GM21367 (cell line): ENCODE results near the gene CXCR5.

Experiments used
- ATAC-seq: cut with Tn5 transposase; IDR thresholded peaks from one replicate; pipeline ENCODE4 v1.9.1; 2021; ENCODE audit not compliant: unreplicated experiment

Gene CXCR5

GRCh38 chr11:118911880-118912741 lies 28.4 kb downstream of the CXCR5 start:
- no peak for ATAC-seq

DNA sequence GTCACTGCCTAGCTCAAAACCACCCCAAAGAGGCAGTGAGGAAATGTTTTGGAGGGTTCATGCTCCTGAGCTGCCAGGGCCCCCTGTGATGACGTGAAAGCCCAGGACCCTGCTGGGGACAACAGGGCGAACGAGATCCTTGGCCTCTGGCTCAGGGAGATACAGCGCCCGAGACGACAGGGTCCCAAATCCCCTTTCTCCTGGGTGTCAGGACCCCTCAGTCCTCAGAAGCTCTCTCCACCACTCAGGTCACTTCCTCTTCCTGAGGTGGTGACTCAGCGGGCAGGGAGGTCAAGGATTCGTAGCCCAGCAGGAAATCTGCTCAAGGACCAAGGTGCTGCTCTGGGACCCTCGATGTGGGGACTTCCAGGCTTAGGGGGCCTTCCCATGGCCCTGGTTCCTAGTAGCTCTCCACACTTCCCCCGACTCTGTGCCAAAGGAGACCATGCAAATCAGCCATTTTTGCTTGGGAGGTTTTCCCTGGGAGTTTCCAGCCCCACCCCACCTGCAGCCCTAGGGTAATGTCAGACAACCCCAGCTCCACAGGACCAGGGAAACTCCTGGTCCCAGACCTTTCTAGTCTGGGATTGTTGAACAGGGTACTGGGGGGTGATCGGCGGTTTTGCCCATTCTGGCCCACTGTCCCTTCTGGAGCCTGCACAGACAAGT lies 29.2 kb downstream of the CXCR5 start:
- no peak for ATAC-seq

- ATAC-seq: no peak
Measured at GRCh38 chr11:118913411-118914125, 29.9 kb downstream of the CXCR5 start.

DNA sequence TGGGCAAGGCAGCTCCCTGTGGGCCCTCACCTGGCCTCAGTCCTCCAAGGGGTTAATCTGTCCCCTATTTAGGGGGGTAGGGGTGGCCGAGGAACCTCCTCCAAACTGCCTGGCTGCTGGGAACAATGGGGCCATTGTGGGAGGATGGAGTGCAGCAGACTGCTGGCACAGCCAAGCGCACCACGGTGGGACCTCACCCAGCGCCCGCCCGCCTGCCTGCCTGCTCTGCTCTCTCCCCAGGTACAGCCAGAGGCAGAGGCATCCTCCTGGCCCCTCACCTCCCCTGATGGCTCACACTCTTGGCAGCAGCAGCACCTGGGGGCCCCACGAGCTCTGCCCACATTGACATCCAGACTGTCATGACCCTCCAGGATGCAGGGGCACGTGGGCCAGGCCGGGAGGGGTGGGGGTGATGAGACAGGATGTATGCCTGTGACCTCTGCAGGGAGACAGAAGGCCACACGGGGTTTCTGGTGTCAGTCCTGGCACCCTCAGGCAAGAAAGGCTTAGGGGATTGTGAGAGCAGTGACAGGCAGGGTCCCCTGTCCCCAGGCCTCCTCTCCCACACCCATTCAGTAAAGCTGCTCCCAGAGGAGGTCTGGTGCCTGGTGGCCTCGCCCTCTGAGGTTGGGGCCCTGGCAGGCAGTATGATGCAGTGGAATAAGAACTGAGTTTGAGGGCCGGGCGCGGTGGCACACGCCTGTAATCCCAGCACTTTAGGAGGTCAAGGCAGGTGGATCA lies 30.7 kb downstream of the CXCR5 start:
- no peak for ATAC-seq

GRCh38 chr11:118914987-118915386 lies 31.3 kb downstream of the CXCR5 start:
- no peak for ATAC-seq

- ATAC-seq: no peak
Measured at GRCh38 chr11:118915396-118915795, 31.7 kb downstream of the CXCR5 start.

- no peak for ATAC-seq
Measured at GRCh38 chr11:118915941-118916841, 32.5 kb downstream of the CXCR5 start.

- ATAC-seq: no peak
Measured at GRCh38 chr11:118916842-118917388, 33.2 kb downstream of the CXCR5 start.

DNA sequence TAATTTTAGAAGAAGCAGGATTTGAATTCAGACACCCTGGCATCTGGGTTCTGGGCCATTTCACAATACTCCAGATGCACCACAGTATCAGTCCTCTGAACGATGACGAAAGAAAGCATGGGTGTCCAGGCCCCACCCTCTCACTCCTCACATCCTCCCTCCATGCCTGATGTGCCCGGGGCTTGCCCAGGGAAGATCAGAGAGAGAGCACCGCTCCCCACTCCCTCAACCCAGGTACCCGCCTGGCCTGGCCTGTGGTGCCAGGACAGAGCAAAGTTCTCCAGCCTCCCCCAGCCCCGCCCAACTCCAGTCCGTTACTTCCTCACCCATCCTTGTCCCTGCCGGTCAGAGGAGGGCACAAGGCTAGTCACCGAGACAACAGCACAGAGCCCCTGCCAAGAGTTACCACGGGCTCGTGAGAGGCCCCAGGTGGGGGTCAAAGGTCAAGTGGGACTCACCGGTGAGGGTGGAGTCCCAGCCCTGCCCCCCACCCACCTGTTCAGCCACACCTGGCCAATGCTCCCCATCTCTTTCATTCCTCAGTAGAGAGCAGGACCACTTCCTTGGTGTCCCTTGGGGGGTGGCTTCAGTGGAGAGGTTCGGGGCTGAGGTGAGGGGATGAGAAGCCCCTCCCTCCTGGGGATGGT lies 33.9 kb downstream of the CXCR5 start:
- no peak for ATAC-seq

DNA sequence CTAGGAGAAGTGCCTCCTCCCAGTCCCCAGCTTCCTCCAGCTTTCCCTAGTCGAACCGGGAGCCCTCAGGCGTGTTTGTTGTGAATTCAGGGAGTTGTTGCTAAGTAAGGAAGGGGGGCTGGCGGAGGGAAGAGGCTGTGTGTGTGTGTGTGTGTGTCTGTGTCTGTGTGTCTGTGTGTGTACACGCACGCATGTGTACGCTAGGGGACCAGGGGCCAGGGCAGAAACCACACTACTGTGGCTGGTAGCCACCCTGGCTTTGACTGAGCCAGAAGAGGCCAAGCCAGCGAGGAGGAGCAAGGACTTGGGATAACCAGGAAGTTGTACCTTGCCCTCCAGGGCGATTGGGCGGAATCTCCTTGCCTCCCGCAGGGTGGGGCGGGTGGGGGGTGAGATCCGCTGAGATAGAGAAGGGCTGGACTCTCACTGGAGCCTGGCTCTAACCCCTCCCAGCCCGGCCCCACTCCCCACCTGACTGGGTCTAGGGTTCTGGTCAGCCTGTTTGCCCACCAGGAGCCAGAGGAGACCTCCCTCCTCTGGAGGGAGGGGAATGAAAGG lies 34.5 kb downstream of the CXCR5 start:
- ATAC-seq: no peak

- ATAC-seq: no peak
Measured at GRCh38 chr11:118918686-118919280, 35.1 kb downstream of the CXCR5 start.

DNA sequence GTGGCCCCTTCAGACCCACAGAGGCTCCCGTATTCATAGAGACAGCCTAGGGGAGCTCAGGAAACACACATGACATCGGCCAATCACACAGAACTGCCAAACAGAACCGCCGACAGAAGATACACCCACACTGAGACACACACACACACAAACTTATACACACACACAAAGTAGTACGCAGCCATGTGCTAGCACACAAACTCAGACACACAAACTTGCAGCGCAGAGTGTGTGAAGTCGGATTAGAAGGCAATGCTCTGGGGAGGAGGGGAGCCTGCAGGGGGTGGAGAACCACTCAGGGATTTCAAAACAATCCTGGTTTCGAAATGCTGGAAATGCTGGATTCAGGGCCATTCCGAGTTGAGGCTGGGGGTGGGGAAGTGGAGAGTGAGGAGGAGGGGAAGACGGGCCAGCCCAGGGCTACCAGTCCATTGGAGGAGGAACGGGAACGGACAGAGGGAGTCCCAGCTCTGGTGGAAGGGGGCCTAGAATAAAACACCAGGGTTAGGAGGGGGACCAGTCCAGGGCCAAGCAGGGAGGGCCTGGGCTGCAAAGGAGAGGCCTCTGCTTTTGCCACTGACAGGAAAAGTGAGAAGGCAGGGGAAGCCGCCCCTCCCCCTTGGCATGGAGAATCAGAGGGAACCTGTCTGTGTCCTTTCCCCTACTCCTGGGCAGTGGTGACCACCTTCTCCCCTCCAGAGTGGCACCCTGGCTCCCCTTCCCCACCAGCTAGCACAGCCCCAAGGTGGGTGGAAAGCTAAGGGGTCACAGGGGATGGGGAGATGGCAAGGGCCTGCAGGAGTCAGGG lies 37.6 kb downstream of the CXCR5 start:
- ATAC-seq: no peak

GRCh38 chr11:118921929-118922744 lies 38.4 kb downstream of the CXCR5 start:
- no peak for ATAC-seq

DNA sequence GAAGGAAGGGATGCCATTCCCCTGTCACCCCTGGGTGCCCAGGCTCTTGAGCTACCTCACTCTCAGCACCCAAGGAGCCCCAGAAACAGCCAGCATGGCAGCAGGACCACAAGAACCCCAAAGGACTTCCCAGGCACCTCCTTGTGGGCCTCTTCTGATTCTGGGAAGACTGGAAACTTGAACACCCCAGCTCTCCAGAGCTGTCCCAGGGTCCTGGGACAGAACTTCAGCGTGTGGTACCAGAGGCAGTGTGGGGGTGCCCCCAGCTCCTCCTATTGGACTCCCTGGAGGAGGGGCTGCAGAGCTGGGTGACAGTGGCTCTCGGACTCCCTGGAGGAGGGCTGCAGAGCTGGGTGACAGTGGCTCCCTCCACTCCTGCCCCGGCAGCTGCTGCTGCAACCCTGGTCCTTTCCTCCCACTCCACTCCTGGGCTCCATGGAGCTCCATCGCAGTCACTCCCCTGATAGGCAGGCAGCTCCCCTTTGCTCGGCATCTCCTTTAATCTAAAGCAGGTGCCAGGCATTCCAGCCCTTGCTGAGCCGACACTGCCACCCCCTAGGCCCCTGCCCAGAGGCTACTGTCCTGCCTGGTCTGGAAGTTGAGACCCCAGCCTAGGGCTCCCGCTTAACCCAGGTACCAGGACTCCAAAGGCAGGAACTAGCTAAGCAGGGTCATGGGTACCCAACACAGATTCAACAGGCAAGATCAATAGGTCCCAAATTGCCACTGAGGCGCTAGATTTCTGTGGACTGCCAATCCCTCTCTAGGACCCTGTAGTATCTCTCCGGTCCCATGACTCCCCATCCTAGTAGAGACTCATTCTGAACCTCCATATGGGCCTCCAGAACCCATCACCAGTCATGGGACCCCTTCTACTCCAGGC lies 39.3 kb downstream of the CXCR5 start:
- no peak for ATAC-seq

GRCh38 chr11:118923721-118924587 lies 40.3 kb downstream of the CXCR5 start:
- ATAC-seq: no peak
